Retina (tissue), 1 donor: ENCODE data around the gene BBS1.
"Not testable (repeated sequence)": the region's sequence is repeated elsewhere in the genome, so short reads cannot be mapped to it uniquely, and the experiment has no call there.

ENCODE experiments used
- DNase-seq: peaks from one replicate; pipeline ENCODE4 v3.0.0-alpha.2; 2016

Gene BBS1

DNA sequence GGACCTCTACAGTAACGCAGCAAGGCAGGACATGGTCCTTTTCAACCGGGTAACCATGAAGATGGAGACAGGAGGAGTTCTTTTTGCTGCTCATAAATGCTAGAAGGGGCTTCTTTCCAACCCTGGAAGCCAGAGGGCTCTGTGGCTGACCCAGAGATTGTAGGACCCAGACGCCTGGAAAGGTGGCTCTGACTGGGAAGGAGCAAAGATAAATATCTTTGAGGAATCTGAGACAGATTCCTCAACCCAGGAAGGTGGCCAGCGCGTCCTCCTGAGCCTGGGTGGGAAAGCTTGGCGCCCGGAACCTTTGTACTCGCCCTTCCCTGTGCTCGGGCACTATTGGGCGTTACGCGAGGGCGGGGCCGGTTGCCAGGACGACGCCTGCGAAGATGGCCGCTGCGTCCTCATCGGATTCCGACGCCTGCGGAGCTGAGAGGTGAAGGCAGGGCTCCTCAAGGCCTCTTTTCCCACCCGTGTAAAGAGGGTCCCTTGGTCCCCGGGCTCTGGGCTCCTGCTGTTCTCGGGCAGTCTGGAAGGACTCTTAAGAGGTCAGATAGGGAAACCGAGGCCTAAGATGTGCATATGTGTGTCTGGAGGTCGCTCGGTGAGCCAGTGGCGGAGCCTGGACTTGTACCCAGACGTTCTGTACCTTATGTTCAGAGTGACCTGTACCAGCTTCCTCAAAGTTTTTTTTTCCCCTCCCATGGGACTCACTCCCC is at the start of gene BBS1:
Gene BBS1 (plus strand): TSS at position 365 of the 719 bp plus-strand sequence. CDS start 25 bp downstream, at position 390.
- DNase-seq = peak; percentile 94

DNA sequence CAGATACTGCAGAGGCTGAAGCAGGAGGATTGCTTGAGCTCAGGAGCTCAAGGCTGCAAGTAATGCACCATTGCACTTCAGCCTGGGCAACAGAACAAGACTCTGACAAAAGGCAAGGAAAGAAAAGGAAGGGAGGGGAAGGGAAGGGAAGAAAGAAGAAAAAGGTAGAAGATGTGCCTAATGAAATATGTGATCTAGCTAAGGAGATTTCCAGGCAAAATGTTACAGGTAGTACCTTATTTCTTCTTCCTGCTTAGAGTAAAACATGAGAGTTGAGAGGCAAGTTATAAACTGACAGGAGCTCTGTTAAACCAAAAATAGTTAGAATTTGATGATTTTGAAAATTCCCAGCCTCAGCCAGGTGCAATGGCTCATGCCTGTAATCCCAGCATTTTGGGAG is 48.4 kb upstream of the BBS1 start:
- DNase-seq = no peak

DNA sequence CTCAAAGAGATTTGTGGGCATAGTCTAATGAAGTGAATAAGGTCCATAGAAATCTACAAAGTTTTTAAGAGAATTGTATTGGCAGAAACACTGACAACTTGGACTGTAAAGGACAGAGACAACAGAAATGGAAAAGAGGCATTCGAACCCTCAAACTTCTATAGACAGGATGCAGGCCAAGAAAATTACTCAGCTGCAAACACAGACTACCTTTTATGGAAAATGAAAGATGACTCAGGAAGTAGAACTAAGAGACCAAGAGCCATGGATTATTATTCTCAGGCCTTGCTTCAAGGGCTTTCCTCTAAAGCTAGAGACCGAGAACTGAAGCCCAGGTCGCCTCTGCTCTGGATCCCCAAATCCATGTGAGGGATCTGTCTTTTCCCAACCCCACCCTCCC is 47.5 kb upstream of the BBS1 start:
- no peak for DNase-seq

- not testable (repeated sequence) for DNase-seq
Observed at GRCh38 chr11:66464116-66464515, 46.3 kb upstream of the BBS1 start.

GRCh38 chr11:66464916-66465315 is 45.5 kb upstream of the BBS1 start:
- DNase-seq = no peak

GRCh38 chr11:66465373-66466224 is 44.8 kb upstream of the BBS1 start:
- peak; percentile 22 for DNase-seq

GRCh38 chr11:66466225-66467033 is 44.0 kb upstream of the BBS1 start, which contains the start of gene PELI3:
Gene PELI3 (plus strand): TSS chr11:66466905. CDS start chr11:66468129, 1,224 bp downstream.
- DNase-seq = peak; percentile 92

DNA sequence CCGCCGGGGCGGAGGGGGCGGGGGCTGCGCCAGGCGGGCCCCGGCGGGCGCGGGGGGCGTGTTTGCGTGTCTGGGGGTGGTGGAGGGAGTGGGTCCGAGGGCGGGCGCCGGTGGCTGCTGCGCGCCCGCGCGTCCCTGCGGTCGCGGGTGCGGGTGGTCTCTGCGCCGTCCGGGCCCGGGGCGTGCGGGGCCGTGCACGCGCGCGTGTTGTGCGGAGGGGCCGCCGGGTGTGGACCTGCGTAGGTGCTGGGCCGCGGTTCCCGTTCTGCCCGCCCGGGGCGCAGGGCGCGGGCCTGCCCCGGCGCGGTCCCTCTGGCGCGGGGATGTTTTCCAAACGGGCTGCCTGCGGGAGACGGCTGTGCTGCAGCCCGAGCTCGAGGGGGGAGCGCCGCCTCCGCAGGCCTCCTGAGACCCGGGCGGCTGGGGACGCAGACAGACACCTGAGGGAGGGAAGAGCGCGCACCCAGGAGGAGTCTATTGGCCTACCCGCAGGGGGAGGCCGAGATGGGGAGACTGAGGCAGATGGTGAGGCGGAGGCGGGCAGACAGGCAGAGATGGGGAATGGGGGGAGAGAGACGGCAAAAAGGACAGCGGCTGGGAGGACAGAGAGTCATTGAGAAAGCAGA is 43.3 kb upstream of the BBS1 start:
- peak; percentile 59 for DNase-seq

- peak; percentile 55 for DNase-seq
Observed at GRCh38 chr11:66467756-66468155, 42.7 kb upstream of the BBS1 start.

GRCh38 chr11:66468691-66469090 is 41.7 kb upstream of the BBS1 start:
- DNase-seq = no peak

DNA sequence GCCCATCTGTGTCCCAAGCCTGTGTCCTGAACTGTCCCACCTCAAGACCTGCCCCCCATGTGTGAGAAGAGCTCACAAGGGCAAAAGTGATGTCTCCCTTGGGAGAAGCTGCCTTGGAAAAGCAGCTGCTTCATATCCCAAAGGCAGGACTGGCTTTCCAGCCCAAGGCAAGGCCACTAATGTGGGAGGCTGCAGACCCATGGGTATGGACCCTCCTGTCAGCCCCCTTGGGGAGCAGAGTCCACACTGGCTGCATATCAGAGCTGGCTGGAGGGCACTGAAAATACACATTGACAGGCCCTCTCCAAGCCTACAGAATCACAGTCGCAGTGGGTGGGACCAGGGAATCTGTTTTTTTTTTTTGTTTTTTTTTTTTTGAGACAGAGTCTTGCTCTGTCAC is 41.0 kb upstream of the BBS1 start:
- DNase-seq = no peak

DNA sequence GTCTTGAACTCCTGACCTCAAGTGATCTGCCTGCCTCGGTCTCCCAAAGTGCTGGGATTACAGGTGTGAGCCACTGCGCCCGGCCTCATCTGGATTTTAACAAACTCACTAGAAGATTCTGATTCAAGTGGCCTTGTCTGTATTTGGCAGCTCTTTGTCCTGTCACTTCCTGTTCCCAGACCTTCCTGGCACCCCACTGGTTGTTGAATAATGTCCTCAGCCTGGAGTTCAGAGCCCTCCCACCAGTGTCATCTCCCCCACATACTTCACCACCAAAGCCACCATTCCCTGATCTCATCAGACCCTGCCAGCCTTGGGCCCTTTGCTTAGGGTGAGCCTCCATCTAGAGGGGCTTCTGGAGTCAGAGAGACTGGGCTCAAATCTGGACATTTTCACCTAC is 40.4 kb upstream of the BBS1 start:
- DNase-seq = no peak

DNA sequence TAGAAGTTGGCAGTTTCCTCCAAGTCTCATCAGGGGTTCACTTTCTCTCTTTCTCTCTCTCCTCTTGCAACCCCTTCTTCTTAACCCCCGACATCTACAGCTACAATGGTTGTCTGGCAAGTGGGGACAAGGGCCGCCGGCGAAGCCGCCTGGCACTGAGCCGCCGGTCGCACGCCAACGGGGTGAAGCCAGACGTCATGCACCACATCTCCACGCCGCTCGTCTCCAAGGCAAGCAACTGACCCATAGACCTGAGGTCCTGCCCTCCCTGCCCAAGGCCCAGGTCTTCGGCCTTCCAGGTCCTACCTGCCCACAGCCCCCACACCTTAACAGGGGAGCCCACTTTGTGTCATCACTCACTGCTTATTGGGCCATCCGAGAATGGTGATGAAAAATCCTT is 39.3 kb upstream of the BBS1 start:
- DNase-seq = no peak

DNA sequence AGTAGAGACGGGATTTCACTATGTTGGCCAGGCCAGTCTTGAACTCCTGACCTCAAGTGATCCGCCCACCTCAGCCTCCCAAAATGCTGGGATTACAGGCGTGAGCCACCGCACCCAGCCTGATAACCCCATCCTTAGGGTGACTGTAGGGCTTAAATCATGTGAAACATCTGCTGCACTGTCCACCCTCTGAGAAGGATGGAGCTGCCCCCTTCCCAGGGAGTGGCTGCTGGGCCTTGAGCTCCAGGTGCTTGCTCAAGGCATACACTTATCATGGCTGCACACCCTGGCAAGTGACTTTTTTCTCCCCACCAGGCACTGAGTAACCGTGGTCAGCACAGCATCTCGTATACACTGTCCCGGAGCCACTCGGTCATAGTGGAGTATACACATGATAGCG is 38.4 kb upstream of the BBS1 start:
- no peak for DNase-seq

DNA sequence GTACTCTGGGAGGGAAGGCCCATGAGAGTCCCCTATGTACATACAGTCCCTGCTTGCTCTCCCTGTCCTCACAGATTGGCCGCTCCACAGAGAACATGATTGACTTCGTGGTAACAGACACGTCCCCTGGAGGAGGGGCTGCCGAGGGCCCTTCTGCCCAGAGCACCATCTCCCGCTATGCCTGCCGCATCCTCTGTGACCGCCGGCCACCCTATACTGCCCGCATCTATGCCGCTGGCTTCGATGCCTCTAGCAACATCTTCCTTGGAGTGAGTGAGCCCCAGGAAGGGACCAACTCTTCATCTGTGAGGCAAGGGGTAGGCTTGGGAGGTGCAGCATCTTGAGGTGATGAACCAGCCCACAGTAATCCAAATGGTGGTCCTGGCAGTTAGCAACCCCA is 37.3 kb upstream of the BBS1 start:
- no peak for DNase-seq

DNA sequence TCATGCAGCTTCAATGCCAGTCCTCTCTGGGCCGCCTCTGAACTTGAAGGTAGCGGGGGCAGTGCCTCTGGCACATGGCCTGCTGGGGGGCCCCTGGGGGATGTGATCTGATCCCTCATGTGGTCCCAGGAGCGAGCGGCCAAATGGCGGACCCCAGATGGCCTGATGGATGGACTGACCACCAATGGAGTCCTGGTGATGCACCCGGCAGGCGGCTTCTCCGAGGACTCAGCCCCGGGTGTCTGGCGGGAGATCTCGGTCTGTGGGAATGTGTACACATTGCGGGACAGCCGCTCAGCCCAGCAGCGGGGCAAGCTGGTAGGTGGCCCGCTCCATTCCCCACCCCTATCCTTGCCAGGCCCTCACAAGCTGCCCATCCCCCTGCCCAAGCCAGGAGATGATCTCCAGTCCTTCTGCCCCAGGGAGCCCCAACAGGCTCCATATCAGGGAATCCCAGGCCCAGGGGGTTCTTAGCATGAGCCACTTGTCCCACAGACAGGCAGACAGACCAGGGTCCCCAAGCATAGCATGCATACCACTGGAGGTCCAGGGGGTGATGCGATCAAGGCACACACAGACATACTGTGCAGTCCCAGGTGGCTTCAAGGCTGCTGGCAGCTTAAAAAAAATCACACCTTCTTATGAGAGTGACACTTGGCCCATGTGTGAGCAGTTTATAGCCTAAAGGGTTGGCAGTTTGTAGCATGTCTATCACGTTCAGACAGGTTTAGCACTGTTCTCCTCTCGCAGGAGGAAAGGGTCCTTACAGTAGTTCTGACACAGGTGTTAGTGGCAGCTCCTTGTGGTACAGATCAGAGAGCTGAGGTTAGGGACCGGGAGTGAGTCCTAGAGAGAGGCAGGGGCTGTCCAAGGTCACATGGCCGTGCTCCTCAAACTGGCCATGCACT is 36.6 kb upstream of the BBS1 start:
- DNase-seq = no peak

GRCh38 chr11:66475349-66476172 is 34.9 kb upstream of the BBS1 start:
- DNase-seq = no peak

DNA sequence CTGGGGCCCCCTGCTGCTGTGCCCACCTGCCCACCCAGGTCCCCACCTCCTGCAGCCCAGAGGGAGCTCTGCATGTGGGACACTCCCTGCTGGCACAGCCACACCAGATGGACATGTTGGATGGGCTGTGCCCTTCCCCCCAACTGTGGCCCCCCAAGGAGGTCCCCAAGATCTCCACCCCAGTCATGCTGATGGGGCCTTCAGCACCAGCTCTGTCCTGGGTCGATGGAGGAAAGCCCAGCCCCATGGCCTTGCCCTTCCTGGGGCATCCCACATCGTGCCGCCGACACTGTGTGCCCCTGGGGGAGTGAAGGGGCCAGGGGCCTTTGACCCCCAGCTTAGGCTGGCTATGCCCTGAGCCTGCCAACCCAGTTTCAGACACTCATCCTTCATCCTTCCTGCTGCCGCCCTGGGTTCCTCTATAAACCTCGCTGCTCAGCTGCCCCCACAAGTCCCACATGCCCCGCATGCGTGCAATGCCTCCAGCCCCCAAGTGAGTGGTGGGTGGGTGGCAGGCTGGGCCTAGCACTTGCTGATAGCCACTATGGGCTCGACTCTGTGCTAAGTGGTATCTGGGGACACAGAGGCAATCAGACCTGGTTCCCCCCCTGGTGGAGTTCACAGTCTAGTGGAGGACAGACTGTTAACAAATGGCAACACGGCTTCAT is 34.1 kb upstream of the BBS1 start:
- DNase-seq = no peak

DNA sequence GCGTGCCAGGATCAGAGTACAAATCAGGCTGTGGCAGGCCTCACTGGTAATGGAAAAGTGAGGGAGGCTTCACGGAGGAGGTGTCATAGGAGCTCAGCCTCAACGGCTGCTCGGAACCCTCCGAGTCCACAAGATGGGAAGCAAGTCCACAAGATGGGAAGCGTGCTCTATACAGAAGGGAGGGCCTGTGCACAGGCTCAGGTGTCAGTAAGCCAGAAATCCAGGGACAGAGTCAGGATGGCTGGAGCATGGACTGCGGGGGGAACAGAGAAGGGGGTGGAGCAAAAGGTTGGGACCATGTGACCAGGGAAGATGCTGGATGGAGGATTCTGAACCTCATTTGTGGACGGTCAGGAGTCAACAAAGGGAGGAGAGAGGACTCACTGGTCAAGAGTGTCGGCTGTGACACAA is 33.6 kb upstream of the BBS1 start:
- DNase-seq = no peak
